ENCODE data around the gene KCNQ1OT1.

Gene KCNQ1OT1

GRCh38 chr11:2715716-2716350 is 16.0 kb upstream of the KCNQ1OT1 start:
- H3K27ac ChIP-seq (ENCODE audit: low read length) = no peak overlapping the region
- no peak overlapping the region for H3K4me3 ChIP-seq (ENCODE audit: low read depth in 1 of 2, low read length in 2 of 2)
- no peaks in the 10 kb centered on the region for H3K36me3 ChIP-seq (ENCODE audit: control insufficient read depth in 1 of 2, insufficient read depth in 2 of 2, low read length in 2 of 2)
- peaks cover 0 to 4% of the 10 kb centered on the region in 2 donors for H3K4me1 ChIP-seq (ENCODE audit: control insufficient read depth in 1 of 2, insufficient read depth in 2 of 2, low read length in 2 of 2)
- no peaks in the 10 kb centered on the region for H3K27me3 ChIP-seq (ENCODE audit: low read depth, low read length)
- H3K9me3 ChIP-seq (ENCODE audit: control insufficient read depth in 1 of 2, low read length in 2 of 2) = no peaks in the 10 kb centered on the region

GRCh38 chr11:2714871-2715270 is 15.1 kb upstream of the KCNQ1OT1 start:
- no peaks in the 10 kb centered on the region for H3K36me3 ChIP-seq (ENCODE audit: control insufficient read depth in 1 of 2, insufficient read depth in 2 of 2, low read length in 2 of 2)
- no peaks in the 10 kb centered on the region for H3K9me3 ChIP-seq (ENCODE audit: control insufficient read depth in 1 of 2, low read length in 2 of 2)
- H3K4me3 ChIP-seq (ENCODE audit: low read depth in 1 of 2, low read length in 2 of 2) = no peak overlapping the region
- no peak overlapping the region for H3K27ac ChIP-seq (ENCODE audit: low read length)
- no peaks in the 10 kb centered on the region for H3K27me3 ChIP-seq (ENCODE audit: low read depth, low read length)
- peaks cover 0 to 4% of the 10 kb centered on the region in 2 donors for H3K4me1 ChIP-seq (ENCODE audit: control insufficient read depth in 1 of 2, insufficient read depth in 2 of 2, low read length in 2 of 2)

GRCh38 chr11:2714463-2714800 is 14.6 kb upstream of the KCNQ1OT1 start:
- Histone ChIP-seq H3K27ac (ENCODE audit: low read length) (no peak overlapping the region), H3K4me3 (ENCODE audit: low read depth in 1 of 2, low read length in 2 of 2) (no peak overlapping the region), H3K27me3 (ENCODE audit: low read depth, low read length) (no peaks in the 10 kb centered on the region), H3K4me1 (ENCODE audit: control insufficient read depth in 1 of 2, insufficient read depth in 2 of 2, low read length in 2 of 2) (peaks cover 0 to 6% of the 10 kb centered on the region in 2 donors), H3K9me3 (ENCODE audit: control insufficient read depth in 1 of 2, low read length in 2 of 2) (no peaks in the 10 kb centered on the region), H3K36me3 (ENCODE audit: control insufficient read depth in 1 of 2, insufficient read depth in 2 of 2, low read length in 2 of 2) (no peaks in the 10 kb centered on the region)

- H3K9me3 ChIP-seq (ENCODE audit: control insufficient read depth in 1 of 2, low read length in 2 of 2) = no peaks in the 10 kb centered on the region
- peaks cover 0 to 8% of the 10 kb centered on the region in 2 donors for H3K4me1 ChIP-seq (ENCODE audit: control insufficient read depth in 1 of 2, insufficient read depth in 2 of 2, low read length in 2 of 2)
- H3K4me3 ChIP-seq (ENCODE audit: low read depth in 1 of 2, low read length in 2 of 2) = no peak overlapping the region
- H3K27me3 ChIP-seq (ENCODE audit: low read depth, low read length) = no peaks in the 10 kb centered on the region
- H3K27ac ChIP-seq (ENCODE audit: low read length) = no peak overlapping the region
- no peaks in the 10 kb centered on the region for H3K36me3 ChIP-seq (ENCODE audit: control insufficient read depth in 1 of 2, insufficient read depth in 2 of 2, low read length in 2 of 2)
Observed at GRCh38 chr11:2713661-2714462, 14.1 kb upstream of the KCNQ1OT1 start.

- Histone ChIP-seq H3K36me3 (ENCODE audit: control insufficient read depth in 1 of 2, insufficient read depth in 2 of 2, low read length in 2 of 2) (no peaks in the 10 kb centered on the region), H3K4me1 (ENCODE audit: control insufficient read depth in 1 of 2, insufficient read depth in 2 of 2, low read length in 2 of 2) (peaks cover 0 to 14% of the 10 kb centered on the region in 2 donors), H3K4me3 (ENCODE audit: low read depth in 1 of 2, low read length in 2 of 2) (no peak overlapping the region), H3K9me3 (ENCODE audit: control insufficient read depth in 1 of 2, low read length in 2 of 2) (no peaks in the 10 kb centered on the region), H3K27me3 (ENCODE audit: low read depth, low read length) (no peaks in the 10 kb centered on the region), H3K27ac (ENCODE audit: low read length) (no peak overlapping the region)
Observed at GRCh38 chr11:2713094-2713493, 13.3 kb upstream of the KCNQ1OT1 start.

- Histone ChIP-seq H3K36me3 (ENCODE audit: control insufficient read depth in 1 of 2, insufficient read depth in 2 of 2, low read length in 2 of 2) (no peaks in the 10 kb centered on the region), H3K4me1 (ENCODE audit: control insufficient read depth in 1 of 2, insufficient read depth in 2 of 2, low read length in 2 of 2) (peaks cover 0 to 23% of the 10 kb centered on the region in 2 donors), H3K27me3 (ENCODE audit: low read depth, low read length) (no peaks in the 10 kb centered on the region), H3K27ac (ENCODE audit: low read length) (no peak overlapping the region), H3K4me3 (ENCODE audit: low read depth in 1 of 2, low read length in 2 of 2) (no peak overlapping the region), H3K9me3 (ENCODE audit: control insufficient read depth in 1 of 2, low read length in 2 of 2) (no peaks in the 10 kb centered on the region)
Observed at GRCh38 chr11:2711161-2711560, 11.4 kb upstream of the KCNQ1OT1 start.

- Histone ChIP-seq H3K4me3 (ENCODE audit: low read depth in 1 of 2, low read length in 2 of 2) (no peak overlapping the region), H3K36me3 (ENCODE audit: control insufficient read depth in 1 of 2, insufficient read depth in 2 of 2, low read length in 2 of 2) (no peaks in the 10 kb centered on the region), H3K27me3 (ENCODE audit: low read depth, low read length) (no peaks in the 10 kb centered on the region), H3K9me3 (ENCODE audit: control insufficient read depth in 1 of 2, low read length in 2 of 2) (no peaks in the 10 kb centered on the region), H3K4me1 (ENCODE audit: control insufficient read depth in 1 of 2, insufficient read depth in 2 of 2, low read length in 2 of 2) (peaks cover 0 to 23% of the 10 kb centered on the region in 2 donors), H3K27ac (ENCODE audit: low read length) (no peak overlapping the region)
Observed at GRCh38 chr11:2709429-2709828, 9.6 kb upstream of the KCNQ1OT1 start.

GRCh38 chr11:2708757-2709281 is 9.0 kb upstream of the KCNQ1OT1 start:
- Histone ChIP-seq H3K27me3 (ENCODE audit: low read depth, low read length) (no peaks in the 10 kb centered on the region), H3K9me3 (ENCODE audit: control insufficient read depth in 1 of 2, low read length in 2 of 2) (no peaks in the 10 kb centered on the region), H3K36me3 (ENCODE audit: control insufficient read depth in 1 of 2, insufficient read depth in 2 of 2, low read length in 2 of 2) (no peaks in the 10 kb centered on the region), H3K4me3 (ENCODE audit: low read depth in 1 of 2, low read length in 2 of 2) (peak overlapping the region in 1 of 2 donors; percentile 47), H3K4me1 (ENCODE audit: control insufficient read depth in 1 of 2, insufficient read depth in 2 of 2, low read length in 2 of 2) (peaks cover 0 to 24% of the 10 kb centered on the region in 2 donors), H3K27ac (ENCODE audit: low read length) (peak overlapping the region; percentile 23)

GRCh38 chr11:2708151-2708581 is 8.4 kb upstream of the KCNQ1OT1 start:
- Histone ChIP-seq H3K36me3 (ENCODE audit: control insufficient read depth in 1 of 2, insufficient read depth in 2 of 2, low read length in 2 of 2) (no peaks in the 10 kb centered on the region), H3K9me3 (ENCODE audit: control insufficient read depth in 1 of 2, low read length in 2 of 2) (no peaks in the 10 kb centered on the region), H3K27ac (ENCODE audit: low read length) (no peak overlapping the region), H3K4me1 (ENCODE audit: control insufficient read depth in 1 of 2, insufficient read depth in 2 of 2, low read length in 2 of 2) (peaks cover 0 to 30% of the 10 kb centered on the region in 2 donors), H3K27me3 (ENCODE audit: low read depth, low read length) (no peaks in the 10 kb centered on the region), H3K4me3 (ENCODE audit: low read depth in 1 of 2, low read length in 2 of 2) (peak overlapping the region in 1 of 2 donors; percentile 47)

GRCh38 chr11:2707736-2708135 is 7.9 kb upstream of the KCNQ1OT1 start:
- Histone ChIP-seq H3K27ac (ENCODE audit: low read length) (no peak overlapping the region), H3K4me3 (ENCODE audit: low read depth in 1 of 2, low read length in 2 of 2) (no peak overlapping the region), H3K4me1 (ENCODE audit: control insufficient read depth in 1 of 2, insufficient read depth in 2 of 2, low read length in 2 of 2) (peaks cover 0 to 31% of the 10 kb centered on the region in 2 donors)

GRCh38 chr11:2706321-2706720 is 6.5 kb upstream of the KCNQ1OT1 start:
- H3K4me1 ChIP-seq (ENCODE audit: control insufficient read depth in 1 of 2, insufficient read depth in 2 of 2, low read length in 2 of 2) = peaks cover 0 to 30% of the 10 kb centered on the region in 2 donors
- no peak overlapping the region for H3K4me3 ChIP-seq (ENCODE audit: low read depth in 1 of 2, low read length in 2 of 2)
- no peaks in the 10 kb centered on the region for H3K9me3 ChIP-seq (ENCODE audit: control insufficient read depth in 1 of 2, low read length in 2 of 2)
- H3K27ac ChIP-seq (ENCODE audit: low read length) = no peak overlapping the region
- H3K27me3 ChIP-seq (ENCODE audit: low read depth, low read length) = no peaks in the 10 kb centered on the region
- no peaks in the 10 kb centered on the region for H3K36me3 ChIP-seq (ENCODE audit: control insufficient read depth in 1 of 2, insufficient read depth in 2 of 2, low read length in 2 of 2)

More at GRCh38 chr11:2707736-2708135, 7.9 kb upstream of the KCNQ1OT1 start:
- H3K9me3 ChIP-seq (ENCODE audit: control insufficient read depth in 1 of 2, low read length in 2 of 2) = no peaks in the 10 kb centered on the region
- H3K27me3 ChIP-seq (ENCODE audit: low read depth, low read length) = no peaks in the 10 kb centered on the region
- no peaks in the 10 kb centered on the region for H3K36me3 ChIP-seq (ENCODE audit: control insufficient read depth in 1 of 2, insufficient read depth in 2 of 2, low read length in 2 of 2)
